C4-2B (cell line): ENCODE measurements around the gene ATP2B2.

Source experiments
- CTCF ChIP-seq: fragments of 450-650 bp; conservative IDR thresholded peaks from 2 replicates; pipeline ENCODE4 v1.5.1; 2017; ENCODE audit warnings: mild to moderate bottlenecking
- ZFX ChIP-seq: fragments of 450-650 bp; IDR thresholded peaks from 2 replicates; pipeline ENCODE4 v1.6.1; 2017

GRCh38 chr3:10342781-10343180, 162.6 kb downstream of the ATP2B2 start:
- TF ChIP-seq CTCF, result no peak
- TF ChIP-seq ZFX, result no peak
